Mesothelial cell of epicardium (in vitro differentiated cells): ENCODE results near the gene RFTN1. TPM values are rescaled to one million over a fixed set of nuclear protein-coding genes. Genes with fewer than 3 reads are reported as not detected.

Experiments used
- DNase-seq, 2 experiments: peaks; one replicate each; pipeline ENCODE4 v3.0.0; 2021; ENCODE audit warnings: low spot score in 2 of 2; ENCODE audit not compliant: unreplicated experiment in 2 of 2
- H3K27ac Mint-ChIP-seq: 2 replicates; pipeline ENCODE4 v1.8.0; 2021; ENCODE audit warnings: mixed read lengths
- H3K27me3 Mint-ChIP-seq: 2 replicates; pipeline ENCODE4 v1.8.0; 2021; ENCODE audit warnings: low read depth, mixed read lengths
- H3K36me3 Mint-ChIP-seq: 2 replicates; pipeline ENCODE4 v1.8.0; 2021; ENCODE audit warnings: mixed read lengths
- H3K4me1 Mint-ChIP-seq: 2 replicates; pipeline ENCODE4 v1.8.0; 2021; ENCODE audit warnings: mixed read lengths
- H3K4me3 Mint-ChIP-seq: 2 replicates; pipeline ENCODE4 v1.8.0; 2021; ENCODE audit warnings: mild to moderate bottlenecking, moderate library complexity, mixed read lengths
- H3K9me3 Mint-ChIP-seq: 2 replicates; pipeline ENCODE4 v1.8.0; 2021; ENCODE audit warnings: mixed read lengths
- total RNA-seq: library from RNA; stranded (reverse); gene quantifications from 3 replicates; pipeline ENCODE4 v1.2.1, GENCODE V29; 2021
- TF ChIP-seq, protein P1 (sequence below): fragments of 200-600 bp; sonication (generic); IDR thresholded peaks from one replicate; pipeline ENCODE4 v1.5.0; 2021; ENCODE audit warnings: antibody characterized with exemption; ENCODE audit not compliant: unreplicated experiment

The RFTN1 gene
- total RNA-seq, 1 donor from 2014 or later = 10.0 TPM

DNA sequence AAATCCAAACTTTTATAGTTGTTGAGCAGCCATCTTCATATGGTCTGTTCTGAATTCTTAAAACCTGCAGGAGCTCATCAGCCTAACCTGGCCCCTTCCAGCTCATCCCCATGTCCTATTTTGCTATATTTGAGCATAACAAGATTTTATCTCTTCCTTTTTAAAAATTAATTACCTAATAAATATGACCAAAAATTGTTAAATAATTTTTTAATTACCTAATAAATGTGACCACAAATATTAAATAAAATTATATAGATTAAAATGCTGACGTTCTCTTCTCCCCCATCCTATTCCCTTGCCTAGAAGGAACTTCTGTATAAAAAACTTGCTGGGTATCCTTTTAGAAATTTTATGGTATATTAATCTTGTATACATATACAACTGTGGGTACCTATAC, 204.8 kb downstream of the RFTN1 start:
- Mint-ChIP-seq H3K27ac (no peak overlapping the region), H3K9me3 (no peaks in the 10 kb centered on the region), H3K4me3 (no peak overlapping the region), H3K4me1 (peaks cover 9% of the 10 kb centered on the region), H3K27me3 (no peaks in the 10 kb centered on the region), H3K36me3 (peaks cover 22% of the 10 kb centered on the region)
- no peak for DNase-seq
- TF ChIP-seq, protein P1, sequence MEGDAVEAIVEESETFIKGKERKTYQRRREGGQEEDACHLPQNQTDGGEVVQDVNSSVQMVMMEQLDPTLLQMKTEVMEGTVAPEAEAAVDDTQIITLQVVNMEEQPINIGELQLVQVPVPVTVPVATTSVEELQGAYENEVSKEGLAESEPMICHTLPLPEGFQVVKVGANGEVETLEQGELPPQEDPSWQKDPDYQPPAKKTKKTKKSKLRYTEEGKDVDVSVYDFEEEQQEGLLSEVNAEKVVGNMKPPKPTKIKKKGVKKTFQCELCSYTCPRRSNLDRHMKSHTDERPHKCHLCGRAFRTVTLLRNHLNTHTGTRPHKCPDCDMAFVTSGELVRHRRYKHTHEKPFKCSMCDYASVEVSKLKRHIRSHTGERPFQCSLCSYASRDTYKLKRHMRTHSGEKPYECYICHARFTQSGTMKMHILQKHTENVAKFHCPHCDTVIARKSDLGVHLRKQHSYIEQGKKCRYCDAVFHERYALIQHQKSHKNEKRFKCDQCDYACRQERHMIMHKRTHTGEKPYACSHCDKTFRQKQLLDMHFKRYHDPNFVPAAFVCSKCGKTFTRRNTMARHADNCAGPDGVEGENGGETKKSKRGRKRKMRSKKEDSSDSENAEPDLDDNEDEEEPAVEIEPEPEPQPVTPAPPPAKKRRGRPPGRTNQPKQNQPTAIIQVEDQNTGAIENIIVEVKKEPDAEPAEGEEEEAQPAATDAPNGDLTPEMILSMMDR = no peak

DNA sequence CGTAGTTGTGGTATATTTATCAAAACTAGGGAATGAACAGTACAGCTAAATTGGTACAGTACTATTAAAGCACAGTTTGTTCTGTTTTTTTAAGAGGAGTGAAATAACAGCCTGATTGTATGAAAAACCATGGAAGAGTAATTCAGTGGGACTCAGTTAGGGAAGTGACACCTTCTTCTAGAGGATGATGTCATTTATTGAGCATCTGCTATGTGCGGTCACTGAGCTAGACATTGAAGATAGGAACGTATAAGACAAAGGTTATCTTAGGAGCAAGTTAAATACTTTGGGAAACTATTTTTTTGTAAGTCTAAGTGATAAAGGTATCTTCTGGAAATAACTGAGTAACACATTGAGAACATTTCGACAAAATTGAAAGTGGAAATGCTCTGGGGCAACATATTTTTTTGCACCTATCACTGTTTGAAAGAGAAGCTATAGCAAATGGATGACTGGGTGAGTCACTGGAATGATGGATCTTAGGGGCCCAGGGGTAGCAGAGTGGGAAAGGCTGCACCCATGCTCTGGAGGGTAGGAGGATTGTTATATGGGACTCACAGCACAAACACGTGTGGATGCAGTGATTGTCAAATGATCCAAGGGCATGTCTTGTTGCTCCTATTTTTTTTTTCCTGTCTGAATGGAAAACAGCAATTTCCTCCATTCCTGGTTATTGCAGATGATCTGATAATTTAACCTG, 205.5 kb downstream of the RFTN1 start:
- Mint-ChIP-seq H3K4me3 (no peak overlapping the region), H3K36me3 (peaks cover 25% of the 10 kb centered on the region)

DNA sequence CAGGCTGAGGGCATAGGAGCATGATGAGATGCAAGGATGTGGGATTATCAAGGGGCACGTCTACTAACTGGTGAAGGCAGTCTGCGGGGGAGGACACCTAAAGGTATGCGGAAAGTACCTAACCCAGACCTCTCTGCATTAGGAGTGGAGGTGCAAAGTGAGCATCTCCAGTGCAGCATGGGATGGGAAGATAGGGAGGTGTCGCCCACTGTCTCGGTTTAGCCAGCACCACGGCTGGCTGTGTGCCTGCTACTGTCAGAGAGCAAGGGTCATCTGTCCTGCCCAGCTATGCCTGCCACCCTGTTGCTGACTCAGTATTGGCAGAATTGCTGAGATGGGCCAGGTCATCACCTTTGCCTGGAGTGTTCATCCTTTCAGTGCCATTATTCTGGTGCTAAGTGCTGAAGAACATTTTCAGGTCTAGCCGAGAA, 208.4 kb downstream of the RFTN1 start:
- no peak for DNase-seq
- no peak overlapping the region for H3K4me3 Mint-ChIP-seq
- peaks cover 34% of the 10 kb centered on the region for H3K36me3 Mint-ChIP-seq
- no peak overlapping the region for H3K27ac Mint-ChIP-seq
- TF ChIP-seq, protein P1 = no peak
- H3K27me3 Mint-ChIP-seq = no peaks in the 10 kb centered on the region
- peaks cover 3% of the 10 kb centered on the region for H3K4me1 Mint-ChIP-seq
- H3K9me3 Mint-ChIP-seq = no peaks in the 10 kb centered on the region

More for the DNA sequence above, 205.5 kb downstream of the RFTN1 start:
- no peaks in the 10 kb centered on the region for H3K27me3 Mint-ChIP-seq
- no peak for DNase-seq
- no peaks in the 10 kb centered on the region for H3K9me3 Mint-ChIP-seq
- peaks cover 12% of the 10 kb centered on the region for H3K4me1 Mint-ChIP-seq
- no peak overlapping the region for H3K27ac Mint-ChIP-seq
- TF ChIP-seq, protein P1 = no peak

DNA sequence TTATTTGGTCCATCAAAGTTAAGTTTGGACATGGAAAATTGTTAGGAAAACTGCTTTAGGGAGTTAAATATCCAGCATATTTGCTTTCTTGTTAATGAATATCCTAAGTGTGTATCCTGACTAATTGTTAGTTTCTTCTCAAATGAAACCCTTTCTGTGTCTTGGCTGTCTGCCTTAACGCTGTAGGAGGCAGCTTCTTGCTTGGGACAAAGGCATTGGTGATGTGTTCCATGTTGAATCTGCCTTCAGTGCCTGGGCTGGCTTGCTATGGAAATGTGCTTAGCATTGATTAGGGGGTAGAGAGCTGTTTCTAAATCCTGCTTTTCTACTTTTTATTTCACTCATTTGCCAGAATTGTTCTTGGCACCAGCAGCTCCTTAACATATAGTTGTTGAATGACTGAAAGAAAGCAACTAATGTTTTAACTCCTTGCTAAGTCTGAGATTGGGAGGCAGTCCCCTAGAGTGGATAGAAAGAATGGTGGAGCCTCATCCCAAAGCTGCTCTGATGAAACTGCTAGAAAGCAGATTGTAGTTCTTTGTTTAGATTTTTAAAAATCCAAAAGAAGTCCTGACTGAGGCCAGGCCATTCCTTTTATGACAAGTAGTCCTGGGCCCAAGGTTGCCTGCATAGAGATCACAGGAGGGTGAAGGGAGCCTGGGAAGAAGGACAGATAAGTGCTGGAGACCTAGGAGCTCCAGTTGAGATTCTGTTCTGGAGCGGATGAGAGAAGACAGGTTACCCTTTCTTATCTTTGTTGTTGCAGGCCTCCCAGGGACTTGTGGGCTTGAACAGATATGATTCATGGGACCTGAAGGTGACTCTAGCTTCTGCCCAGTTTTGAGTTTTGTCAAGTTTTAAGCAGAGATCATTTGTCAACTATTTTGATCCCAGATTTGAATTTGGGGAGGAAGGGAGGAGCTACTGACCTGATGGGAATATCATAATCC, 209.2 kb downstream of the RFTN1 start:
- TF ChIP-seq, protein P1 = no peak
- Mint-ChIP-seq H3K27me3 (no peaks in the 10 kb centered on the region), H3K9me3 (no peaks in the 10 kb centered on the region), H3K4me3 (no peak overlapping the region), H3K27ac (no peak overlapping the region), H3K36me3 (peaks cover 30% of the 10 kb centered on the region), H3K4me1 (peaks cover 3% of the 10 kb centered on the region)
- DNase-seq = no peak

DNA sequence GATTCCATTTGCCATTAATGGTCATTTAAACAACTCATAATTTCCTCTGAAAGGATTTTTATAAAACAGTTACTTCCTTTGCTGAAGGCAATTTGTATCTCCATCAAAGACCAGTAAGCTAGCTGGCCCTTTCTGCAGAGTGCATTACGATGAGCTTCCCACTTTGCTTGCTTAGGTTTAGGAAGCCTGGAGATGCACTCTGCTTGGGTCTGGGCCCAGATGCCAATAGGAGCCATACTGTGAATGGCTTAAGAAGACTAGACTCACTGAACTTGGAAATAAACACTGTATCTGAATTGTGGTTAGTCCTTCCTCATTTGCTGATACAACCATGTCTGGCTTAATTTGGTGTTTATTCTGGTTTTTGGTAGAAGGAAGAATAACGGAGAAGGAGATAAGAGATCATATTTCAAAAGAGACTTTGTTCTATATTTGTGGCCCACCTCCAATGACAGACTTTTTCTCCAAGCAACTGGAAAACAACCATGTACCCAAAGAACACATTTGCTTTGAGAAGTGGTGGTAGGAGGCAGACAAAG, 210.4 kb downstream of the RFTN1 start:
- H3K36me3 Mint-ChIP-seq = peaks cover 40% of the 10 kb centered on the region
- peaks cover 3% of the 10 kb centered on the region for H3K4me1 Mint-ChIP-seq
- no peak overlapping the region for H3K27ac Mint-ChIP-seq
- no peaks in the 10 kb centered on the region for H3K9me3 Mint-ChIP-seq
- no peak for DNase-seq
- H3K4me3 Mint-ChIP-seq = no peak overlapping the region
- no peaks in the 10 kb centered on the region for H3K27me3 Mint-ChIP-seq
- TF ChIP-seq, protein P1 = no peak
